ENCODE data around the gene SCUBE1.

The SCUBE1 gene

GRCh38 chr22:43304831-43305590 is 38.2 kb downstream of the SCUBE1 start:
- H3K27ac ChIP-seq: peak overlapping the region; percentile 58
- no peak for TF ChIP-seq CTCF (conservative IDR thresholded peaks at IDR 0.05)

- no peak for TF ChIP-seq CTCF (conservative IDR thresholded peaks at IDR 0.05)
- no peak overlapping the region for H3K27ac ChIP-seq
These were observed 39.4 kb downstream of the SCUBE1 start for GRCh38 chr22:43303751-43304150.

- no peak for TF ChIP-seq CTCF (conservative IDR thresholded peaks at IDR 0.05)
- H3K27ac ChIP-seq: no peak overlapping the region
These were observed 40.0 kb downstream of the SCUBE1 start for GRCh38 chr22:43303166-43303565.

- no peak for TF ChIP-seq CTCF (conservative IDR thresholded peaks at IDR 0.05)
- H3K27ac ChIP-seq: no peak overlapping the region
These were observed 40.6 kb downstream of the SCUBE1 start for GRCh38 chr22:43302531-43303041.

- no peak overlapping the region for H3K27ac ChIP-seq
- no peak for TF ChIP-seq CTCF (conservative IDR thresholded peaks at IDR 0.05)
These were observed 41.3 kb downstream of the SCUBE1 start for GRCh38 chr22:43301866-43302265.

GRCh38 chr22:43300891-43301676 is 42.1 kb downstream of the SCUBE1 start:
- H3K27ac ChIP-seq: no peak overlapping the region
- TF ChIP-seq CTCF (conservative IDR thresholded peaks at IDR 0.05): no peak

GRCh38 chr22:43299736-43300135 is 43.4 kb downstream of the SCUBE1 start:
- no peak overlapping the region for H3K27ac ChIP-seq
- TF ChIP-seq CTCF (conservative IDR thresholded peaks at IDR 0.05): no peak
